PC-3 (cell line): ENCODE measurements around the gene UBE2U. TPM values are rescaled to one million over a fixed set of nuclear protein-coding genes. Genes with fewer than 3 reads are reported as not detected.

ENCODE experiments used
- ATAC-seq: fragments of 200-7000 bp; cut with Tn5 transposase; 2 replicates; pipeline ENCODE4 v1.9.1; 2020; ENCODE audit warnings: mild to moderate bottlenecking, moderate library complexity
- BruUV-seq: library from RNA; stranded (reverse); fragments of 400-500 nt; replicated peaks from 2 replicates; lab custom pipeline; 2021; lab: Mats Ljungman, UMichigan
- CTCF ChIA-PET: fragments of 300-600 bp; sonication (Branson Sonifier 250); formaldehyde crosslinking; loops from one replicate; lab custom pipeline; 2022; ENCODE audit warnings: antibody characterized with exemption; lab: Charles Lee
- POLR2A ChIA-PET: fragments of 300-600 bp; sonication (Branson Sonifier 250); formaldehyde crosslinking; loops from one replicate; lab custom pipeline; 2022; ENCODE audit warnings: antibody characterized with exemption; ENCODE audit not compliant: unreplicated experiment; lab: Charles Lee
- DNase-seq: peaks from one replicate; pipeline ENCODE4 v3.0.0-alpha.2; 2015
- H2AFZ ChIP-seq: fragments of 300-600 bp; sonication (generic); 2 replicates; pipeline ENCODE4 v1.6.0; 2016; ENCODE audit warnings: antibody characterized with exemption, low read length
- H3F3A ChIP-seq: fragments of 300-600 bp; sonication (generic); one replicate; pipeline ENCODE4 v1.6.0; 2017; ENCODE audit warnings: antibody characterized with exemption, low read length, control low read depth, mild to moderate bottlenecking; ENCODE audit not compliant: unreplicated experiment
- H3K27ac ChIP-seq: fragments of 300-600 bp; sonication (generic); 2 replicates; pipeline ENCODE4 v1.5.1; 2016; ENCODE audit warnings: mild to moderate bottlenecking, low read length
- H3K27me3 ChIP-seq: fragments of 300-600 bp; sonication (generic); 2 replicates; pipeline ENCODE4 v1.6.1; 2016; ENCODE audit warnings: low read length, mixed read lengths
- H3K36me3 ChIP-seq: fragments of 300-600 bp; sonication (generic); 2 replicates; pipeline ENCODE4 v1.6.1; 2016; ENCODE audit warnings: low read depth, mixed run types, low read length, mixed read lengths
- H3K4me1 ChIP-seq: fragments of 300-600 bp; sonication (generic); 2 replicates; pipeline ENCODE4 v1.5.1; 2016; ENCODE audit warnings: low read length; ENCODE audit not compliant: insufficient read depth
- H3K4me2 ChIP-seq: fragments of 300-600 bp; sonication (generic); 2 replicates; pipeline ENCODE4 v1.6.0; 2016; ENCODE audit warnings: low read length
- H3K4me3 ChIP-seq: fragments of 300-600 bp; sonication (generic); 2 replicates; pipeline ENCODE4 v1.5.1; 2016; ENCODE audit warnings: mild to moderate bottlenecking, low read length, mixed read lengths
- H3K79me2 ChIP-seq: fragments of 300-600 bp; sonication (generic); 2 replicates; pipeline ENCODE4 v1.6.1; 2017; ENCODE audit warnings: low read length, mixed read lengths
- H3K9ac ChIP-seq: fragments of 300-600 bp; sonication (generic); 2 replicates; pipeline ENCODE4 v1.6.0; 2016; ENCODE audit warnings: mild to moderate bottlenecking, low read length
- H3K9me2 ChIP-seq: fragments of 300-600 bp; sonication (generic); replicated peaks from 2 replicates; pipeline ENCODE4 v1.6.1; 2016; ENCODE audit warnings: mixed run types, low read length, mixed read lengths
- H3K9me3 ChIP-seq: fragments of 300-600 bp; sonication (generic); 2 replicates; pipeline ENCODE4 v1.6.1; 2016; ENCODE audit warnings: low read length, mixed read lengths
- H4K20me1 ChIP-seq: fragments of 300-600 bp; sonication (generic); 2 replicates; pipeline ENCODE4 v1.6.1; 2016; ENCODE audit warnings: low read length, mixed read lengths
- EZH2 ChIP-seq: fragments of 300-600 bp; sonication (generic); IDR thresholded peaks from one replicate; pipeline ENCODE4 v1.6.1; 2017; ENCODE audit warnings: antibody characterized with exemption, mild to moderate bottlenecking, low read length; ENCODE audit not compliant: unreplicated experiment
- EZH2phosphoT487 ChIP-seq: fragments of 300-600 bp; sonication (generic); IDR thresholded peaks from 2 replicates; pipeline ENCODE4 v1.6.1; 2018; ENCODE audit warnings: mild to moderate bottlenecking, antibody characterized with exemption, low read length, borderline replicate concordance
- intact Hi-C: fragments of 100-400 bp; cut with micrococcal nuclease; formaldehyde crosslinking; loops from 2 replicates; pipeline ENCODE4 v1.9.0; 2023
- total RNA-seq: library from RNA; depleted of rRNA; stranded (reverse); fragments of >200 nt; gene quantifications from 2 replicates; pipeline ENCODE4 v1.2.3, GENCODE V29; 2014
- TF ChIP-seq, protein P1 (sequence below): fragments of 300-600 bp; sonication (generic); conservative IDR thresholded peaks from 2 replicates; pipeline ENCODE4 v1.5.1; 2017; ENCODE audit warnings: antibody characterized with exemption, low read depth, mild to moderate bottlenecking, low read length

Gene UBE2U
- total RNA-seq, 1 experiment from 2014 or later, result not detected

GRCh38 chr1:64309431-64309831 lies 106.0 kb downstream of the UBE2U start:
- DNase-seq (no peak), ATAC-seq (no peak)
- Histone ChIP-seq H3K27ac (no peak overlapping the region), H3F3A (no peaks in the 10 kb centered on the region), H3K27me3 (no peaks in the 10 kb centered on the region), H3K9me2 (no peaks in the 10 kb centered on the region), H3K4me1 (no peaks in the 10 kb centered on the region), H3K79me2 (no peaks in the 10 kb centered on the region), H3K4me2 (no peak overlapping the region), H3K9ac (no peak overlapping the region), H3K4me3 (no peak overlapping the region), H3K9me3 (no peaks in the 10 kb centered on the region), H2AFZ (no peak overlapping the region), H4K20me1 (no peaks in the 10 kb centered on the region), H3K36me3 (no peaks in the 10 kb centered on the region)
- POLR2A ChIA-PET, result no interaction called here
- no TSS peak for BruUV-seq
- TF ChIP-seq, protein P1, sequence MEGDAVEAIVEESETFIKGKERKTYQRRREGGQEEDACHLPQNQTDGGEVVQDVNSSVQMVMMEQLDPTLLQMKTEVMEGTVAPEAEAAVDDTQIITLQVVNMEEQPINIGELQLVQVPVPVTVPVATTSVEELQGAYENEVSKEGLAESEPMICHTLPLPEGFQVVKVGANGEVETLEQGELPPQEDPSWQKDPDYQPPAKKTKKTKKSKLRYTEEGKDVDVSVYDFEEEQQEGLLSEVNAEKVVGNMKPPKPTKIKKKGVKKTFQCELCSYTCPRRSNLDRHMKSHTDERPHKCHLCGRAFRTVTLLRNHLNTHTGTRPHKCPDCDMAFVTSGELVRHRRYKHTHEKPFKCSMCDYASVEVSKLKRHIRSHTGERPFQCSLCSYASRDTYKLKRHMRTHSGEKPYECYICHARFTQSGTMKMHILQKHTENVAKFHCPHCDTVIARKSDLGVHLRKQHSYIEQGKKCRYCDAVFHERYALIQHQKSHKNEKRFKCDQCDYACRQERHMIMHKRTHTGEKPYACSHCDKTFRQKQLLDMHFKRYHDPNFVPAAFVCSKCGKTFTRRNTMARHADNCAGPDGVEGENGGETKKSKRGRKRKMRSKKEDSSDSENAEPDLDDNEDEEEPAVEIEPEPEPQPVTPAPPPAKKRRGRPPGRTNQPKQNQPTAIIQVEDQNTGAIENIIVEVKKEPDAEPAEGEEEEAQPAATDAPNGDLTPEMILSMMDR, result no peak
- TF ChIP-seq EZH2phosphoT487 (no peak), EZH2 (no peak)
- intact Hi-C loops, result no loop called here
- CTCF ChIA-PET, result no interaction called here

DNA sequence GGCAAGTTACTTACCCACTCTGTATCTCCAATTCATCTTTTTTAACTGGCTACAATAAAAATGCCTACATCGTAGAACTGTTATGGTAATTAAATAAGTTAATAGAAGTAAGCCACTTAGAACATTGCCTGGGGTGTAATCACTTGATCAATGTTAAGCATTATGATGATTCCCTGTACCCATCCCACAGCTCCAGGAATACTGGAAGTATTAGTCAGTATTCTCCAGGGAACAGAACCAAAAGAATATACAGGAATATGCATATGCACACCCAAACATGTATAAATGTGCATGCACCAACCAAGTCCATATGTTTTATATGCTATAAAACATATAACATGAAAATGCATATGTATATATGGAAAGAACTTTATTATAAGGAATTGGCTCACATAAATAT lies 107.3 kb downstream of the UBE2U start:
- ChIA-PET CTCF (no interaction called here), POLR2A (no interaction called here)
- no peaks in the 10 kb centered on the region for H3K9me2 ChIP-seq
- no peak for TF ChIP-seq EZH2phosphoT487
- no peak for TF ChIP-seq EZH2
- TF ChIP-seq, protein P1, result no peak
- H3K79me2 ChIP-seq, result no peaks in the 10 kb centered on the region
- DNase-seq (no peak), ATAC-seq (no peak)
- H3K4me3 ChIP-seq, result no peak overlapping the region
- no TSS peak for BruUV-seq
- no peaks in the 10 kb centered on the region for H3F3A ChIP-seq
- H4K20me1 ChIP-seq, result no peaks in the 10 kb centered on the region
- no peak overlapping the region for H3K9ac ChIP-seq
- no peaks in the 10 kb centered on the region for H3K27me3 ChIP-seq
- H3K36me3 ChIP-seq, result no peaks in the 10 kb centered on the region
- no peak overlapping the region for H3K27ac ChIP-seq
- no peaks in the 10 kb centered on the region for H3K4me1 ChIP-seq
- intact Hi-C loops, result no loop called here
- no peaks in the 10 kb centered on the region for H3K9me3 ChIP-seq
- no peak overlapping the region for H2AFZ ChIP-seq
- no peak overlapping the region for H3K4me2 ChIP-seq

DNA sequence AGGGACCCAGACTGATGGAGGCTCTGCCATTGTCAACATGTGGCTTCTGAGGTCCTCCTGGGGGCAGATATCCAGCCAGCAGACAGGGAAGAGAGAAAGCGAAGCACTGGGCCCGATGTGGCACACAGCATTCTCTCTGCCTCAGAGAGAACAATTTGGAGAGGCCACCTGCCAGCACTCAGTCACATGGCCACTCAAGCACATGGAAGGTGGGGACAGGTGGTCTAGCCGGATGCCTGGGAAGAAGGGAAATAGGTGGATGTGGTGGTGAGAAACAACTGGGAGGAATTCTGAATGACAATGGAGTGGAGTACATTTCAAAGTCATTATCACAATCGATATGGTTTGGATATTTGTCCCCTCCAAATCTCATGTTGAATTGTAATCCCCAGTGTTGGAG lies 109.0 kb downstream of the UBE2U start:
- ATAC-seq (no peak), DNase-seq (no peak)
- no peak overlapping the region for H3K9ac ChIP-seq
- H3K79me2 ChIP-seq, result no peaks in the 10 kb centered on the region
- no peaks in the 10 kb centered on the region for H3K9me2 ChIP-seq
- no peaks in the 10 kb centered on the region for H3F3A ChIP-seq
- no peaks in the 10 kb centered on the region for H3K36me3 ChIP-seq
- no peaks in the 10 kb centered on the region for H4K20me1 ChIP-seq
- intact Hi-C loops, result no loop called here
- H3K4me2 ChIP-seq, result no peak overlapping the region
- TF ChIP-seq EZH2 (no peak), EZH2phosphoT487 (no peak)
- TF ChIP-seq, protein P1, result no peak
- BruUV-seq, result no TSS peak
- no peak overlapping the region for H3K27ac ChIP-seq
- no peaks in the 10 kb centered on the region for H3K27me3 ChIP-seq
- no peaks in the 10 kb centered on the region for H3K9me3 ChIP-seq
- no peak overlapping the region for H2AFZ ChIP-seq
- ChIA-PET POLR2A (no interaction called here), CTCF (no interaction called here)
- H3K4me3 ChIP-seq, result no peak overlapping the region
- no peaks in the 10 kb centered on the region for H3K4me1 ChIP-seq
